Adrenal gland (tissue), 5 donors: ENCODE results near the gene SV2A.

ENCODE experiments used
- CTCF ChIP-seq, 6 experiments: fragments of 450-650 bp in 4 of 6; fragments of 200-600 bp in 2 of 6; sonication (generic) in 1 of 6; IDR thresholded peaks; 1 replicate in 5 of 6; 2 replicates in 1 of 6; pipeline versions ENCODE4 v1.5.1 to v1.8.0; 2016 to 2021; ENCODE audit warnings: antibody characterized with exemption in 6 of 6, mild to moderate bottlenecking in 2 of 6, moderate library complexity in 1 of 6
- POLR2A ChIP-seq, 2 donors: fragments of 450-650 bp; IDR thresholded peaks; one replicate each; pipeline ENCODE4 v1.6.1; 2017; ENCODE audit warnings: antibody characterized with exemption in 2 of 2, mild to moderate bottlenecking in 2 of 2, moderate library complexity in 1 of 2
- donor health status: DM: no; HTN: no; CAD: no.

- TF ChIP-seq CTCF (IDR thresholded peaks at IDR 0.05), result no peak
- TF ChIP-seq POLR2A (IDR thresholded peaks at IDR 0.05), result no peak
These were observed 25.2 kb upstream of the SV2A start for GRCh38 chr1:149942885-149943284.
